ENCODE measurements around the gene ARHGAP44.

ARHGAP44 gene

GRCh38 chr17:12963505-12963904 is 174.2 kb downstream of the ARHGAP44 start:
- no peak for DNase-seq (ENCODE audit: low read depth, low spot score)
- ChIA-PET CTCF (interaction anchor here (1.0 kb wide), 1 partner anchor 39 kb away, joined by 4 read pairs; no protein-coding TSS in a partner anchor), POLR2A (no interaction called here)
- H3K4me3 ChIP-seq (ENCODE audit: low read depth, low read length), result no peak overlapping the region
- TF ChIP-seq, protein P1, sequence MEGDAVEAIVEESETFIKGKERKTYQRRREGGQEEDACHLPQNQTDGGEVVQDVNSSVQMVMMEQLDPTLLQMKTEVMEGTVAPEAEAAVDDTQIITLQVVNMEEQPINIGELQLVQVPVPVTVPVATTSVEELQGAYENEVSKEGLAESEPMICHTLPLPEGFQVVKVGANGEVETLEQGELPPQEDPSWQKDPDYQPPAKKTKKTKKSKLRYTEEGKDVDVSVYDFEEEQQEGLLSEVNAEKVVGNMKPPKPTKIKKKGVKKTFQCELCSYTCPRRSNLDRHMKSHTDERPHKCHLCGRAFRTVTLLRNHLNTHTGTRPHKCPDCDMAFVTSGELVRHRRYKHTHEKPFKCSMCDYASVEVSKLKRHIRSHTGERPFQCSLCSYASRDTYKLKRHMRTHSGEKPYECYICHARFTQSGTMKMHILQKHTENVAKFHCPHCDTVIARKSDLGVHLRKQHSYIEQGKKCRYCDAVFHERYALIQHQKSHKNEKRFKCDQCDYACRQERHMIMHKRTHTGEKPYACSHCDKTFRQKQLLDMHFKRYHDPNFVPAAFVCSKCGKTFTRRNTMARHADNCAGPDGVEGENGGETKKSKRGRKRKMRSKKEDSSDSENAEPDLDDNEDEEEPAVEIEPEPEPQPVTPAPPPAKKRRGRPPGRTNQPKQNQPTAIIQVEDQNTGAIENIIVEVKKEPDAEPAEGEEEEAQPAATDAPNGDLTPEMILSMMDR (IDR thresholded peaks at IDR 0.05; ENCODE audit: insufficient read depth, low read length, missing control alignments), result no peak

DNA sequence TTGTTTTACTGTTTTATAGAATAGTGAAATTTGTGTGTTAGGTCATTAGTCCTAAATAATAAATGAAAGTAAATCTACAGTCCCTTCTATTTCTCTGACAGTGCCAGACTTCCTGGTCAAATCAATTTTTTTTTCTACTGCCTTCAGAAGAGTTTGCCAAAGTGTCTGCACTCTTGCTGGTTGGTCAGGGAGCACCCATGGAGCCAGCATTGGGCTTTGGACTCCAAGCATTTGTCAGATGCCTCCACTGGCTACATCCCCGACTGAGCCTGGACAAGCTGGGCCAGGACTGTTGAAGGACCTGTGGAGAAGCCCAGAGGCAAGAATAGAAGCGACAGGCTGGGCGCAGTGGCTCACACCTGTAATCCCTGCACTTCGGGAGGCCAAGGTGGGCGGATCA is 174.9 kb downstream of the ARHGAP44 start:
- ChIA-PET POLR2A (no interaction called here), CTCF (interaction anchor here (1.0 kb wide), 1 partner anchor 38 kb away, joined by 4 read pairs; no protein-coding TSS in a partner anchor)
- DNase-seq (ENCODE audit: low read depth, low spot score), result no peak
- no peak overlapping the region for H3K4me3 ChIP-seq (ENCODE audit: low read depth, low read length)
- TF ChIP-seq, protein P1 (IDR thresholded peaks at IDR 0.05; ENCODE audit: insufficient read depth, low read length, missing control alignments), result no peak

GRCh38 chr17:12964840-12965239 is 175.5 kb downstream of the ARHGAP44 start:
- DNase-seq (ENCODE audit: low read depth, low spot score), result no peak
- CTCF ChIA-PET, result interaction anchor here (2.2 kb wide), 1 partner anchor 38 kb away, joined by 6 read pairs; no protein-coding TSS in a partner anchor
- TF ChIP-seq, protein P1 (IDR thresholded peaks at IDR 0.05; ENCODE audit: insufficient read depth, low read length, missing control alignments), result no peak
- POLR2A ChIA-PET, result no interaction called here
- H3K4me3 ChIP-seq (ENCODE audit: low read depth, low read length), result no peak overlapping the region

- POLR2A ChIA-PET, result no interaction called here
- CTCF ChIA-PET, result interaction anchor here (2.2 kb wide), 1 partner anchor 36 kb away, joined by 6 read pairs; no protein-coding TSS in a partner anchor
- no peak for DNase-seq (ENCODE audit: low read depth, low spot score)
- H3K4me3 ChIP-seq (ENCODE audit: low read depth, low read length), result no peak overlapping the region
- TF ChIP-seq, protein P1 (IDR thresholded peaks at IDR 0.05; ENCODE audit: insufficient read depth, low read length, missing control alignments), result no peak
Measured at GRCh38 chr17:12965988-12966387, 176.7 kb downstream of the ARHGAP44 start.

- TF ChIP-seq, protein P1 (IDR thresholded peaks at IDR 0.05; ENCODE audit: insufficient read depth, low read length, missing control alignments), result no peak
- H3K4me3 ChIP-seq (ENCODE audit: low read depth, low read length), result no peak overlapping the region
- POLR2A ChIA-PET, result no interaction called here
- no peak for DNase-seq (ENCODE audit: low read depth, low spot score)
- CTCF ChIA-PET, result interaction anchor here (2.2 kb wide), 1 partner anchor 36 kb away, joined by 6 read pairs; no protein-coding TSS in a partner anchor
Measured at GRCh38 chr17:12966413-12966812, 177.1 kb downstream of the ARHGAP44 start.

GRCh38 chr17:12967962-12968361 is 178.7 kb downstream of the ARHGAP44 start:
- DNase-seq (ENCODE audit: low read depth, low spot score), result no peak
- TF ChIP-seq, protein P1 (IDR thresholded peaks at IDR 0.05; ENCODE audit: insufficient read depth, low read length, missing control alignments), result no peak
- ChIA-PET CTCF (no interaction called here), POLR2A (no interaction called here)
- H3K4me3 ChIP-seq (ENCODE audit: low read depth, low read length), result no peak overlapping the region
